Stimulated activated CD4-positive, alpha-beta T cell treated with anti-CD3 and anti-CD28 coated beads, Interleukin-12 subunit alpha, Interleukin-12 subunit beta, amount 100 ng/mL, for 24 hours (primary cell): ENCODE measurements around the gene PAX3.
"Not testable (repeated sequence)": the region's sequence is repeated elsewhere in the genome, so short reads cannot be mapped to it uniquely, and the experiment has no call there.

Experiments used
- DNase-seq, 2 experiments: peaks; one replicate each; pipeline ENCODE4 v3.0.0-alpha.2; 2020; ENCODE audit warnings: low read depth in 2 of 2

PAX3 gene

DNA sequence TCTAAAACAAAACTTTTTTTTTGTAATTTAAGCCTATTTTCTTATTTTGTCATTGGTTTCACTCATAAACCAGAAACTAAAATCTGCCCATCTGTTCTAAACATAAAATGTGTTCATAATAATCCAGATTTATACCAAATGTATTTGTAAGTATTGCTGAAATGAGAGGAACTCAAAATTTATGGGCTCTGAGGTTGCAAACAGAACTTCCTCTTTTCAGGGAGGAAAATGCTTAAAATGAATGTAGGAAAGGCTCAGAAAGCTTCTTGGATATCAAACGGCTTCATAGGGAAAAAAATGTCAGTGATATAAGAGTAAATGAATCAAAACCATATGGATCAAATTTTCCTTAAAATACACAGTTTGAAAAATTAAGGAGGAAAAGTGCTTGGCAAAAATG, 83.9 kb downstream of the PAX3 start:
- no peak for DNase-seq

DNA sequence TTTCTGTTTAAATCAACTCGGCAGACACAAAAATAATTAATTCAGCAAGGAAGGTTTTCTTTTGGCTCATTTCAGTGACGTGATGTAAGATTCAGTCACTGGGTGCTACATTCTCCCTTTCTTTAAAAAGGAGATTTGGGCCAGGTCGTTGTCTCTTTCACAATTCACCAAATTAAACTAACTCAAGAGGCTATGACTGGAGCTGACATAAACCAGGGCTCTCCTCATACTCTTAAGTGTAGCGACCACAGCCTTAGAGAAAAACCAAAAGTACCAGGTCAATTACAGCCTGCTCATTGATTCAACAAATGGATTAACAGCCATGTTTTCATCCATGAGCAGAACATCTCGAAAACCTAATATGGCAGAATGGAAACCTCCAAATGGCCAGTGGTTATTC, 85.7 kb downstream of the PAX3 start:
- DNase-seq, result no peak

DNA sequence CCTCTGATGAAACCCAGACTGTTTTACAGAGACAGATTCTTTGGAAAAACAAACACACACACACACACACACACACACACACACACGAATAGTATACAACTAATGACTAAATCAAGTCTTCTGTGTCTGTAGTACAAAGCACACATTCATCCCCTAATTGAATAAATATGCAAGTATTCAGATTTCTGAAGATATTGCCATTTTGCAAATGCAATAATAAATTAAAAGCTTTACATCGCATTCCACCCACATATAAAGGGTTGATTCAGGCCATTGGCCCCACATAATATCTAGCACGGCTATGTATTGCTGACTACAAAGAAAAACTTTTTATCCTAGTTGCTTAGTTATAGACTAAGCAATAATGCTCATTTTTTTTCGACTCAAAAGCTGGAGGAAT, 86.2 kb downstream of the PAX3 start:
- no peak for DNase-seq

DNA sequence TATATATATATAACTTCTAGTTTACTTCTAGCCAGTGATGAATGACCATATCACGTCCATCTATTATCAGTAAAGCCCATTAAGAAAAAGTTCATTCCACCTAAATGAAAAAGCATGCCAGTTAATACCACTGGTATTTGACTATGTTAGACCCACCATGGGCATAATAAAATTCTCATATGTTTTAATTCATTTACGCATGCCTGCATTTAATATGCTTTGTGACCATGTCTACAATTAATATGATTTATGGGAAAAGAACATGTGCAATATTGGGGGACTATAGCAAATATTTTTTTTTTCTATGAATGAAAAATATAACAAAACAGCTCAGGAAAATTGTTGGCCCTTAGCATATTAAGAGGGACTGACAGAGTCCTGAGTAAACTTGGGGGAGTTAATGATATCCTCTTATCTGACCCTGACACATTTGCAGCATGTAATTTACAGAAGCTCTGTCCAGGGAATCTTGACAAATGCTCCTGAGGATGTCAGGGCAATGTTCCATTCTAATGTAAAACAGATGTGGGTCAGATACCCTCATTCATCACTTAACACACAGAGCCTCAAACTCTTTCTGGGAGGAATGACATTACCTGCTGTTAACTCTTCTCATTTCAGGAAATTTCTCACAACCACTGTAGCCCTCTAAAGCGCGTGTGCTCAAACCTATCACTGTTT, 90.6 kb downstream of the PAX3 start:
- DNase-seq, result no peak

DNA sequence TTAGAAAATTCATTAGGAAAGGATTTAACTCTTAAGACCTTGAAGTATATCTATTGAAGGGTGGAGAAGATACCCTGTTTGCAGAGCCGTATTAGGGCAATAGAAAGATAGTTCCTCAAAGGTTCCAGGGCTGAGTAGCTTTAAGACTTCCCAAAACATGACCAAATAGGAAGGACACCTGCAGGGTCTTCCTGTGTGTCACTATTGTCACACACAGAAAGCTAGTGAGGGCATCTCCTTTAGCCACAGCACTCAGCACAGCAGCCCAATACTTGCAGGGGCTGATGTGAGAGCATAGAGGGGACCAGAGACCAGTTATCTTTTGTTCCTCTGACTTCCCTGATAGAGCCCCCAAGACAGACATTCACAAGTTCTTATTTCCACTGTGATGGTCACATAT, 93.7 kb downstream of the PAX3 start:
- DNase-seq, result no peak

DNA sequence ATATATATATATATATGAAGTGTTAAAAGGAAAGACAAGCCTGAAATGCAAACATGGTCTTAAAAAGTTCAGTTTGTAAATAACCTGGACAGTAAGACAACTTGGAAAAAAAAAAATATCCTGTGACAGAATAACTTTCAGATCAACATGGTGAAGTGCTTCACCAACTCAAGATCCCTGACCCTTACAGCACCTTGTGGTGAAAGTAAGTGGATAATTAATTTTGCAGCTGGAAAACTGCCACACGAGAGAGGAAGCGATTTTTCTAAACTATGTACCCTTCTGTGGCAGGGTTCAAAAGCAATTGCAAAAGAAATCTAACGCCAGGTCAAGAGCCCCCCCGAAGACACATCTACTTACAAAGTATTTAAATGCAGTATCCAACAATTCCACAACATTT, 95.8 kb downstream of the PAX3 start:
- no peak for DNase-seq

DNA sequence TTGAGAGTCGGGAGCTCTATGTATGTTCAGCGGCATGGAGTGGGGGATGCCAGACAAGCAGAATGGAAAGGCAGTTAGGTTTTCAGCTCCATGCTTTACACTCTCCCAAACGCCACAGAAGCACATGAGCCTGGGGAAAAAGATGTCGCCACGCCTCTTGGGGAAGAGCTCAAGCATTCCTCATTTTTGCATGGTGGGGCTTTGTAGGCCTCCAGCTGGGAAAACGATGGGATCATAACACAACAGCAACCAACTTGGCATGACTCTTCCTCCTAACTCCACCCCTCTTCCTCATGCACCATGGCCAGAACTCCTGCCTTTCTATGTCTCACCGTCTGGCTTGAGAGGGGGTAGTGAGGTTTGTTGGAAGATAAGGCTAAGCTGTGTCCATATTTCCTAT, 102.6 kb downstream of the PAX3 start:
- DNase-seq, result no peak

DNA sequence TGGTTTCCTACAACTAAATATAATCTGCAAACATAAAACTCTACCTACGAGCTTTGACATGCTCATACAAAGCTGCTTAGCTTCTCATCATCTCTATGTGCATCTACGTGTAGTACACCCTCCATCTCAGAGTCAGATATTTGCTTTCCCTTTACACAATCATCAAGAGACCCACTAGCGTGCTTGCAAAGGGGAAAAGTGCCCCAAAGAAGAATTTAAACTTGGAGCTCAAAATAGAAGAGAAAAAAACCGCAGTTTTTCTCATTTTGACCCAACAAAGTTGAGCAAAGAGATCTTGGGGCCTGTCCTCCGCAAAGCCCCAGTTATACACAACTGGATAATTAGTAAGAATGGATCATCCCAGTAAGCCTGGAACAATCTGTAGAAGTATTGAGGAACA, 104.1 kb downstream of the PAX3 start:
- no peak for DNase-seq

DNA sequence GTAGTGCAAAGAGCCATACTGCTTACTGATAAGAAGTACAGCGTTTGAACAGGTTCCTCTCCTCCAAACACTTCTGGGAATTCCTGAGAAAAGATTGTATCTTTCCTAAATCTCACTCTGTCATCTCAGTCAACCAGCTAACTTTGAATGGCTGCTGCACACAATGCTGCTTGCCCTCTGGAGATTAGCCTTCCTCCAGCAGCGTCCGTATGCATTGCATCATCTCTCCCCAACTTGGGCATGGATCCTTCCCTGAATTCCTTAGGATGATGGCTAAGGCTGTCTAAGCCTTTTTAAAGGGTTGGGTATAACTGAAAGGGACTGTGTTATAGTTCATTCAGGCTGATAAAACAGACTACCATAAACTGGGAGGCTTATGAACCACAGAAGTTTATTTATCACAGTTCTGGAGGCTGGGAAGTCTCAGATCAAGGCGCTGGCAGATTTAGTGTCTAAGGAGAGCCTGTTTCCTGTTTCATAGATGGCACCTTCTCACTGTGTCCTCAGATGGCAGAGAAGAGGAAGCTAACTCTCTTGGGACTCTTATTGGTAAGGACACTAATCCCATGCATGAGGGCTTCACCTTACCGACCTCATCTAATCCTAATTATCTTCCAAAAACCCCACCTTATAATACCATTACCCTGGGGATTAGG, 105.3 kb downstream of the PAX3 start:
- DNase-seq, result no peak

DNA sequence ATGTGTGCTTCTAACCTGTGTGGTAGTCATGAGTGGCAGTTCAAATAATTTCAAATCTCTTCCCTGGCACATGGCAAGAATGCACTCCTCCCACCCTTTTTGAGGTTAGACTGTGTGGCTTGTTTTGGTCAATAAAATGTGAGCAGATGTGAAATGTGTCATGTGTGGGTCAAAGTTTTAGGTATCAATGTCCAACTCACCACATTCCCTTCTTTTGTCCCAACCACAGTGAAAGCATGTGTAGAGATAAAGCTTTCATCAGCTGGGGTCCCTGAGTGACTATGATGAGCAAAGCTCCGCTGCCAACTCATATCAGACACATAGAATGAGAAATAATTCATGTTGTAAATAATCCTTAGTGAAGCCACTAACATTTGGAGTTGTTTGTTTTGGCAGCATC, 118.2 kb downstream of the PAX3 start:
- no peak for DNase-seq

DNA sequence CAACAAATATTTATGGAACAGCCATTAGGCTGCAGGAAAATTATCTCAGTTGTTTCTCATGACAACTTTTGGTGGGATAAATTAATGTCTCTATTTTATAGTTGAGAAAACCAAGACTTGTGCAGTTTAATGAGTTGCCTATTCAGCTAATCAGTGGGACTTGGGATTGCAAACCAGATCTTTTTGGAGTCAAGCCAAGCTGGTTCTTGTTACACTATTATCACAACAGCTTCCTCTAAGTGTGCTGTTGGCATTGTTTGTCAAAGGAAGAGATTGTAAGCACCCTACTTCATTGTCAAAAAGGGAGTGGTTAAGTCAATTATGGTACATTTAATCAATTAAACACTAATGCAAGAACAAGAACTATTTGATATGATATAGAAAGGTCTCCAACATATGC, 119.2 kb downstream of the PAX3 start:
- DNase-seq, result no peak

DNA sequence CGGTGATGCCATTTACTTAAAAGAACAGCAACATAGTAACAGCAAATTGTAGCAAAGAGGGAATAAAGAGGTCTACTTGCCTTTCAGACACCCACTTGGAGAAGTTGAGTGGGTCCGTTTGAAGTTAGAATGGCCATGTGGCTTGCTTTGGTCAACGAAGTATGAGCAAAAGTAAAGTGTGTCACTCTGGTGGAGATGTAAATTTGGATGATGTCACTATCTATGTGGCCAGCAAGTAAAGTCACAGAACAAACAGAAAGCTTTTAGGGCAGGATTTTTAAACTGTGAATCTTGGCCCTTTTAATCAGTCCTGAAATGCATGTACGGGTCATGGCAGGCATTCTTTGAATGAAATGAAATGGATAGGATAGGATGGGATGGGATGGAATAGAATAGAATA, 120.3 kb downstream of the PAX3 start:
- DNase-seq, result no peak

DNA sequence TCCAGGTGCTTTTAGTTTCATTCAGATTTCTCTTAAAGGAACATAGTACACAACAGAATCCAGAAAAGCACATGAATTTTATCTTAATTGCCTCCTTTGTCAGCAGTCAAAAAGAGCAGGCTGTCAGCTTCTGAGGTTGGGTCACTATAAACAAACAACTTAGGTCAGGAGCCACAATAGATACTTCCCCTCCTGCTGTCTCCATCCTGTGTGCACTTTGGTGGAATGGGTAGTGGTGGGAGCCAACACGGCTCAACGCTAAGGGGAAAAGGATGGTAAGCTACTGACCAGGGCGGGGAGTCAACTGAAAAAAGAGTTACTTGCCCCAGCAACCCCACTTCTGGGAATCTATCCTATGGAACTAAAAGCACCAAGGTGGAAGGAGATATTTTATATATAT, 121.9 kb downstream of the PAX3 start:
- DNase-seq, result no peak

DNA sequence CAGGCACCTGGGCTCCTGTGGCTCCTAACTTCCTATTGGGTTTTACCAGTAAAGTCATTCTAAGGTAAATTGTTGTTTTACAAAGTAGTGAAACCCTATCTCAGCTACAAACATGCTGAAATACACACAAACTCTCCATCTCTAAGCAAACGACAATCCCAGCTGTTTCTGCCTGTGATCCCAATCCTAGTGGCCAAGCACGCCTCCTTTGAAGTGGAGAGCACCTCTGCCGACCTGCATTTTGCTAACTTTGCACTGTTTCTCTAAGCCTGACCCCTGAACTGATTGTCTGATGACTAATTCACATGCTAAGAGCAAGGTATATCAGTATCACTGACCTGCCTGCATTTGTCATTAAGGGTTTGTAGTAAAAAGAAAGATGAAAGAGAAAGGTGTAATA, 124.3 kb downstream of the PAX3 start:
- DNase-seq, result no peak

DNA sequence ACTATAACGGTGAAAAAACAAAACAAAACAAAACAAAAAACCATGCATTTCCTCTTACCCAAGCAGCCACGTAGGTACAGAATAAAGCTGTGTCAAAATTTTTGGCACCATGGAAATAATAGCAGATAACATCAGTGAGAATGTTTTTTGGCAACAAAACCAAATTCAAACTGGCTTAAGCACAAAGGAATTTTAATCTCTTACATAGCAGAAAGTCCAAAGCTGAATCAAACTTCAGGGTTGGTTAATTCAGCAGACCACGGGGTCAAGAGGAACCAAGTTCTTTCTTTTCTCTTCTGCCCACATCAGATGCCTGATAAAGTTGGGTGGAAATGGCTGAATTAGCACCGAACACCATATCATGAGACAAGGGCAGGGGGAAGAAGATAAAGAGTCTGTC, 129.5 kb downstream of the PAX3 start:
- no peak for DNase-seq

DNA sequence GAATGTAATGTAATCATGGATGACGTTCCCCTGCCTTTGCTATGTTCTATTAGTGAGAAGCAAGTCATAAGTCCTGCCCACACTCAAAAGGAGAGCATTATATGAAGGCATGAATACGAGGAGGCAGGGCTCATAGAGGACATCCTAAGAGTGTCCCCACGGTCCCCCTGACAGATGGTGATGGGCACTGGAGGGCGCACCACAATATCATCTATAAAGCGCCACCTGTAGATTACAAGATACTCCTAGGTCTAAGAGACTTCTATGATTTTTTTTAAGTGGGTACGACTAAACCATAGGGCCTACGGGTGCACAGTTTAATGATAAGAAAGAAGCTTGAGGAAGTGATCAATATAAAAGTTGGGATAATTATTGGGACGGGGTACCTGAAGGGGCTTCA, 131.0 kb downstream of the PAX3 start:
- DNase-seq, result no peak

DNA sequence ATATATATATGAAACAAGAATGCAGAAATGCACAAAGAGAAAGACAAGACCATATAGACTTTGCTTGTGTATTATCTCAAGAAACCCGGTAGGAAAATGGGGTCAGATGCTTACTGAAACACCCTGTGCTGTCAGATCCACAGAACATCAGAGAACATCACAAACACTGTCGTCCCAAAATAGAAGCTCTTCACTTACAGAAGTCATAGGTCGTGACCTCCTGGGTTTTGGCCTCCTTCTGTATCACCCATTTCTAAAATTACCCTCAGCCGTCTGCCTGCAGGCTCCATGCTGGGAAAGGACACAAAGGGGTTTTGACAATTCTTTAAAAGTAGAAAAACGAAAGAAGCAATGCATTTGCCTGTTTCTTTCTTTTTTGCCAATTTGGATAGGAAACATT, 137.9 kb downstream of the PAX3 start:
- DNase-seq, result no peak

DNA sequence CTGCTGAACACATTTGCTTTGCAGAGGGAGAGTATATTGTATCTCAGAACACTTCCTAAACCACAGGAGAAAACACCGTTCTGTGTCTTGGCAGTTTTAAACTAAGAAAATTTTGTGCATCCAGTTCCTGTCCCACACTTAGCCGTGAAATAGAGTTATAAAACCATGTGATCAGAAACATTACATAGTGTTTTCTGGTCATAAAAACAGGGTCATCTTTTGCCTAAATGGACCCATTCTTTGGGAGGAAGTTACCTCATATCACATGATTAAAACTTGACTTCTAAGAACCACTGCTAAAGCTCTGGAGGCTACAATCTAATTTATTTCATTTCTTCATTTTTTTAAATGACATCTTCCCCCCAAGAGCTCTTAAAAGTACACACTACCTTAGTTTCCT, 138.7 kb downstream of the PAX3 start:
- no peak for DNase-seq

DNA sequence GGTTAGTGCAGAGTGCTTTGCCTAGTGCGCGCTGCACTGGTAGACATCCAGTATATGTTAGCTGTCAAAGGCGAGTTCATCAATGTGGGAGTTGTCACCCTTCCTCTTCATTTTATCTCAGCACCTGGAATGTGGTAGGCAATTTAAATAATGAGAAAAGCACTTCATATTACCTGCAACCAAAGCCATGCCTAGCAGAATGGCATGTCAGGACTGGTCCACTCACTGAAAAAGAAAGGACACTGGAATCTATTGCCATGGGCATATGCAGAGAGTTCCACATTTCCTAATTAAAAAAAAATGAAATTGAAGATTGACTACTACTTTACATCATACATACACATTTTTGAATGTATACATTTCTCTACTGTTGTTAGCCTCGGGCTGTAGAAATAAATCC, 139.6 kb downstream of the PAX3 start:
- DNase-seq, result no peak

DNA sequence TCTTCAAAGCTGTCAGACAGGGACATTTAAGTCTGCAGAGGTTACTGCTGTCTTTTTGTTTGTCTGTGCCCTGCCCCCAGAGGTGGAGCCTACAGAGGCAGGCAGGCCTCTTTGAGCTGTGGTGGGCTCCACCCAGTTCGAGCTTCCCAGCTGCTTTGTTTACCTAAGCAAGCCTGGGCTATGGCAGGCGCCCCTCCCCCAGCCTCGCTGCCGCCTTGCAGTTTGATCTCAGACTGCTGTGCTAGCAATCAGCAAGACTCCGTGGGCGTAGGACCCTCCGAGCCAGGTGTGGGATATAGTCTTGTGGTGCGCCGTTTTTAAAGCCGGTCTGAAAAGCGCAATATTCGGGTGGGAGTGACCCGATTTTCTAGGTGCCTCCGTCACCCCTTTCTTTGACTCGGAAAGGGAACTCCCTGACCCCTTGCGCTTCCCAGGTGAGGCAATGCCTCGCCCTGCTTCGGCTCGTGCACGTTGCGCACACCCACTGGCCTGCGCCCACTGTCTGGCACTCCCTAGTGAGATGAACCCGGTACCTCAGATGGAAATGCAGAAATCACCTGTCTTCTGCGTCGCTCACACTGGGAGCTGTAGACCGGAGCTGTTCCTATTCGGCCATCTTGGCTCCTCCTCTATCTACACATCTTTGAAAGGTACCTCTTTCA, 143.7 kb downstream of the PAX3 start:
- not testable (repeated sequence) for DNase-seq
